Measurements from ENCODE around the gene WIPF3.

WIPF3 gene

GRCh38 chr7:29921404-29922010, 115.2 kb downstream of the WIPF3 start:
- TF ChIP-seq, protein P1, sequence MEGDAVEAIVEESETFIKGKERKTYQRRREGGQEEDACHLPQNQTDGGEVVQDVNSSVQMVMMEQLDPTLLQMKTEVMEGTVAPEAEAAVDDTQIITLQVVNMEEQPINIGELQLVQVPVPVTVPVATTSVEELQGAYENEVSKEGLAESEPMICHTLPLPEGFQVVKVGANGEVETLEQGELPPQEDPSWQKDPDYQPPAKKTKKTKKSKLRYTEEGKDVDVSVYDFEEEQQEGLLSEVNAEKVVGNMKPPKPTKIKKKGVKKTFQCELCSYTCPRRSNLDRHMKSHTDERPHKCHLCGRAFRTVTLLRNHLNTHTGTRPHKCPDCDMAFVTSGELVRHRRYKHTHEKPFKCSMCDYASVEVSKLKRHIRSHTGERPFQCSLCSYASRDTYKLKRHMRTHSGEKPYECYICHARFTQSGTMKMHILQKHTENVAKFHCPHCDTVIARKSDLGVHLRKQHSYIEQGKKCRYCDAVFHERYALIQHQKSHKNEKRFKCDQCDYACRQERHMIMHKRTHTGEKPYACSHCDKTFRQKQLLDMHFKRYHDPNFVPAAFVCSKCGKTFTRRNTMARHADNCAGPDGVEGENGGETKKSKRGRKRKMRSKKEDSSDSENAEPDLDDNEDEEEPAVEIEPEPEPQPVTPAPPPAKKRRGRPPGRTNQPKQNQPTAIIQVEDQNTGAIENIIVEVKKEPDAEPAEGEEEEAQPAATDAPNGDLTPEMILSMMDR (IDR thresholded peaks at IDR 0.05; ENCODE audit: extremely low read depth, missing control alignments) = peak; percentile 87
- DNase-seq (ENCODE audit: low spot score) = peak; percentile 57

DNA sequence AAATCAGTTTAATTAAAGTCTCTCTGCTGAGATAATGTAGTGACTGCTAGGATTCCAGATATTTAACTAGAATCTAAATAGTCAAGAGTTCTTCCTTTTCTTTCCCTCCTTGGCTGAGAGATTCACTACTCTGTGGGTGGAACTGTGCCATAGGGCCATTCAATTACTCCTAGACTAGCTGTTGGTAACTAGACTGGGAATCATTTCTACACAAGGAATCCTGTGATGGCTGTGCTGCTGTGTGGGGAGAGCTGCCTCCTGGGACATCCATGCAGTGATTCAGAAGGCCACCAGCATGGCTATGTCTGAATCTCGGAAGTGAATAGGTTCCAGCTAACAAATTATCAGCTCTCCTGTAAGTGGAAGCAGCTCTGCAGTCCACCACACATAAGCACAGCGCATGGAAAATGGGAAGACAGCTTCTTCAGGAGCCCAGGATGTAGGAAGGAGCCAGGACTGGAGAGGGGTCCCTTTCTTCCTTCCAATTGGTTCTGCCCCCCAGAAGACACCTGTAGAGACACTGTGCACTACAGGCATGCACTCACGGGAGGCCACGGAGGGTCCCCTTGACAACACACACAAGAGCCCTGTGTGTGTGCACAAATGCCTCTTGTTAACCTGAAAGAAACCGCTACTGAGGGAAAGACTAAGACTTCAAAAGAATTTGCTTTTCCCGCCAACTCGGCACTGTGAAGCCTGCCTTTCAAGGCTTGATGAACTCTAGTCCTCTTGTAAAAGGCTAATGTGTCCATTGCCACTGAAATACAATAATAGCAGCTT, 116.8 kb downstream of the WIPF3 start:
- no peak for DNase-seq (ENCODE audit: low spot score)
- TF ChIP-seq, protein P1 (IDR thresholded peaks at IDR 0.05; ENCODE audit: extremely low read depth, missing control alignments) = no peak

DNA sequence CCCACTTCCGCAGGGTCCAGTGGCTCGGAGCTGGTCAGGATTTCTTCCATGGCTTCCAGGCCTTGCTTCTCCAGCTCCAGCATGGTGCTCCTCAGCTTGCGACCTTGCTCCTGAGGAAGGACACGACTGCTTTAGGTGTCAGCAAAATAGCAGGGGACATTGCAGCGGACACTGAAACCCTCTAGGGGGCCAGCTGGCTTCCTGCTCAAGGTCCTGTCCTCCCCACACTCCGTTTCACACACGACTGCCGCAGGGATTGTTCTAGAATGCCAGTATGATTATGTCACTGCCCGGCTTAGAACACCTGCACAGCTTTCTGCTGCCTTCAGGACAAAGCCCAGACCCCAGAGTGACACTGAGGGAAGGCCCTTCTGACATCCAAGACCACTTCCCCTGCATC, 117.7 kb downstream of the WIPF3 start:
- no peak for DNase-seq (ENCODE audit: low spot score)
- TF ChIP-seq, protein P1 (IDR thresholded peaks at IDR 0.05; ENCODE audit: extremely low read depth, missing control alignments) = no peak

DNA sequence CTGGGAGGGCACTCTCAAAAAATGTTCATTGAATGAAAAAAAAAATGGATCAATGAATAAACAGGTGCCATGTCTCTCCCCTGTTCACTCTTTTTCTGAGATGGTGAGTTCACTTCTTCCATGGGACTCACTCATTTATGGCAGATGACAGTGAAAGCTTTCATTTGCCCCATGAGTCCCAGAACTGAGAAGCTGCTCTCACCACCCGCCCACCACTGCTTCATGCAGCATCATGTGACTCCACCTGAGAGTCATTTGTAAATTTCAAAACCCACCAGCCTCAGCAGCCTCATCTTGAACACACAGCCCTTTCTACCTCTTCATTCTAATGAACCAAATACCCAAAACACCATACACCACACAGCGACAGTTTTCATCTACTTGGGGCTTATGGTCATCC, 118.4 kb downstream of the WIPF3 start:
- DNase-seq (ENCODE audit: low spot score) = no peak
- TF ChIP-seq, protein P1 (IDR thresholded peaks at IDR 0.05; ENCODE audit: extremely low read depth, missing control alignments) = no peak

- DNase-seq (ENCODE audit: low spot score) = no peak
These were observed 119.9 kb downstream of the WIPF3 start for GRCh38 chr7:29926216-29926615.

DNA sequence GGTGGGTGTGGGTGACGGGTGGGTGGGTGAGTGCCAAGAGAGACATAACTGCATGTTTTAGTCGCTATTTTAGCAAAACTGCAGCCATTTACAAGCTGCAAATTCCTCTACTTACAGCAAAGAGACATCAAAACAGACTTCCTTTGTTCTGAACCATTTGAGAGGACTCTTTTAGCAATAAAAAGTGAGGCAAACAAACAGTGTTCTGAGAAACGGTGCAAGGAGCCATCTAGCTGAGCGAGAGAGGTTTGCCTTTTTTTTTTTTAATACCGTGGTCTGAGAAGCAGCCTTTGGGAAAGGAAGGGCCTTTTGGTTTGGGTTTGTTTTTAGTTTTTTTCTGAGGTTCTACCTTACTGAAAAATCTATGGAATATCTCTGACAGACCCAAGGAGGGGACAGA, 120.4 kb downstream of the WIPF3 start:
- TF ChIP-seq, protein P1 (IDR thresholded peaks at IDR 0.05; ENCODE audit: extremely low read depth, missing control alignments) = no peak
- no peak for DNase-seq (ENCODE audit: low spot score)

More at GRCh38 chr7:29926216-29926615, 119.9 kb downstream of the WIPF3 start:
- TF ChIP-seq, protein P1 (IDR thresholded peaks at IDR 0.05; ENCODE audit: extremely low read depth, missing control alignments) = no peak

DNA sequence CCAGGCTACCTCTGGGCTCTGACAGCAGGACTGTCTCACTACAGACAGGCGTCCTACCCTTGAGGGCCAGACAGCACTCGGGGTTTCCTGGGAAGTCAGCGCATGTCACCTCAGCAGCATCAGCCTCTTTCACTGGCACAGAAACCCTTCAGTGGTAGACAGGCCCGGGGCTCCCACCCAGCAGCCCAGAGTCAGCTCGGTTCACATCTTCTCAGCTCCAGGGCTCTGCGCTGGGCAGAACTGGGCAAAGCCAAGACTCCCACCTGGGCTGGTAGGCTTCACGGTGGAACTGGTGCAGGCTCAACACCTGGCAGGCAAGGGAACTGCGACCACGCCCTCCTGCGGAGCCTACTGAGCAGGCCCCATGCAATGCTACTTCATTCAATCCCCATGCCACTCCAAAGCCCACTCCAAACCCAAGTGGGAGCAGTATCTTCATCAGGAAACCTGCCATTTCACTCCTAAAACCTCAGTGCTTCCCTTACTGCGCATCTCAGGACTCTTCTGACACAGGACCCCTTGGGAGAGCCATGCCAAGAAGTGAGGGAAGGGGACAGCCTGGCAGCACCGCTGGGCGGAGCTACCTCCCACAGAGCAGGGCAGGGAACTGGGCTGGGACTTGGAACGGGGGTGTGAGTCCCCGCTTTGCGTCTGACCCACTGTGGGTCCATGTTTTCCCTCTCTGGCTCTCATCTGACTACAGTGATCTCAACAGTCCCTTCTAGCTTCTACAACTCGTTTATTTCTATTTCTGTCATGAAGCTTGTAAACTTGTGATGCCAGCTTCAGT, 122.9 kb downstream of the WIPF3 start:
- no peak for DNase-seq (ENCODE audit: low spot score)
- TF ChIP-seq, protein P1 (IDR thresholded peaks at IDR 0.05; ENCODE audit: extremely low read depth, missing control alignments) = no peak

All from GM20000 (cell line).